Measurements from ENCODE around the gene XRCC6. TPM values are rescaled to one million over a fixed set of nuclear protein-coding genes. Genes with fewer than 3 reads are reported as not detected.

Gene XRCC6
- polyA plus RNA-seq, 3 donors: 58.6 to 286 (median 267) TPM

DNA sequence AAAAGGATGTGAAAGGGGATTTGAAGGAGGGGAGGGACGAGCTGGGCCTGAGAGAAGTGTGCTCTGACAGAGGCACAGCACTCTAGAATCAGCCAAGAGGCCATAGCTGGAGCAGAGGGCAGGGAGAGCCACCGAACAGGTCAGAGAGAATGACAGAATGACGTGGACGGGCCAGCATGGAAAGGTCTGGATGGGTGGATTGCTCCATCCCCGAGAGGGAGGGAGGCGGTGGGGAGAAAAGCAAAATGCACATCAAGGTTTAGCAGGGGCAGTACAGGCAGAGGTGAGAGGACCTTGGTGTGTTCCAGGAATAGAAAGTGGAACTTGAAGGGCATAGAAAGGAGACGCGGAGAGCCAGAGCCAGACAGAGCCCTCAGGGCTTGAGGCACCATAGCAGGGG is 38.4 kb upstream of the XRCC6 start:
- Mint-ChIP-seq H3K27ac (peak overlapping the region in 2 of 7 donors; percentile 43 to 70), H3K27me3 (ENCODE audit: low read depth in 3 of 3) (peaks cover 0 to 3% (median 0%) of the 10 kb centered on the region in 3 donors), H3K4me3 (no peak overlapping the region), H3K36me3 (peaks cover 51 to 76% of the 10 kb centered on the region in 2 donors), H3K9me3 (peaks cover 0 to 1% (median 0%) of the 10 kb centered on the region in 7 donors), H3K4me1 (peaks cover 9% of the 10 kb centered on the region)
- WGBS (ENCODE audit: insufficient coverage): 65% methylated on average over 8 of the region's 8 CpGs
- Histone ChIP-seq H3K4me2 (replicated peaks; ENCODE audit: extremely low read depth, low read length, poor library complexity, severe bottlenecking) (no peak overlapping the region), H3K27me3 (ENCODE audit: control insufficient read depth in 2 of 2, insufficient read depth in 2 of 2, low read length in 2 of 2) (no peaks in the 10 kb centered on the region), H4K20me1 (ENCODE audit: insufficient read depth, low read length) (no peaks in the 10 kb centered on the region), H3K4me1 (ENCODE audit: control insufficient read depth in 1 of 2, insufficient read depth in 2 of 2, low read length in 2 of 2) (no peaks in the 10 kb centered on the region), H3K9ac (ENCODE audit: insufficient read depth, low read length, poor library complexity, severe bottlenecking) (no peak overlapping the region), H3K9me3 (replicated peaks in 1 of 2; ENCODE audit: control insufficient read depth in 1 of 2, insufficient read depth in 1 of 2, low read length in 2 of 2) (no peaks in the 10 kb centered on the region), H3K27ac (ENCODE audit: low read depth in 1 of 2, low read length in 2 of 2) (no peak overlapping the region), H3K4me3 (replicated peaks in 1 of 3; ENCODE audit: low read depth in 2 of 3, low read length in 3 of 3) (no peak overlapping the region), H2AFZ (ENCODE audit: insufficient read depth, low read depth, low read length, poor library complexity, severe bottlenecking) (no peak overlapping the region), H3K36me3 (replicated peaks in 1 of 2; ENCODE audit: control insufficient read depth in 1 of 2, insufficient read depth in 2 of 2, low read length in 2 of 2) (peaks cover 47 to 68% of the 10 kb centered on the region in 2 donors), H3K79me2 (ENCODE audit: insufficient read depth, low read length) (no peaks in the 10 kb centered on the region)
- intact Hi-C loops (cut with micrococcal nuclease): no loop called here
- DNase-seq: no peak
- TF ChIP-seq, protein P1, sequence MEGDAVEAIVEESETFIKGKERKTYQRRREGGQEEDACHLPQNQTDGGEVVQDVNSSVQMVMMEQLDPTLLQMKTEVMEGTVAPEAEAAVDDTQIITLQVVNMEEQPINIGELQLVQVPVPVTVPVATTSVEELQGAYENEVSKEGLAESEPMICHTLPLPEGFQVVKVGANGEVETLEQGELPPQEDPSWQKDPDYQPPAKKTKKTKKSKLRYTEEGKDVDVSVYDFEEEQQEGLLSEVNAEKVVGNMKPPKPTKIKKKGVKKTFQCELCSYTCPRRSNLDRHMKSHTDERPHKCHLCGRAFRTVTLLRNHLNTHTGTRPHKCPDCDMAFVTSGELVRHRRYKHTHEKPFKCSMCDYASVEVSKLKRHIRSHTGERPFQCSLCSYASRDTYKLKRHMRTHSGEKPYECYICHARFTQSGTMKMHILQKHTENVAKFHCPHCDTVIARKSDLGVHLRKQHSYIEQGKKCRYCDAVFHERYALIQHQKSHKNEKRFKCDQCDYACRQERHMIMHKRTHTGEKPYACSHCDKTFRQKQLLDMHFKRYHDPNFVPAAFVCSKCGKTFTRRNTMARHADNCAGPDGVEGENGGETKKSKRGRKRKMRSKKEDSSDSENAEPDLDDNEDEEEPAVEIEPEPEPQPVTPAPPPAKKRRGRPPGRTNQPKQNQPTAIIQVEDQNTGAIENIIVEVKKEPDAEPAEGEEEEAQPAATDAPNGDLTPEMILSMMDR (IDR thresholded peaks at IDR 0.05): no peak

DNA sequence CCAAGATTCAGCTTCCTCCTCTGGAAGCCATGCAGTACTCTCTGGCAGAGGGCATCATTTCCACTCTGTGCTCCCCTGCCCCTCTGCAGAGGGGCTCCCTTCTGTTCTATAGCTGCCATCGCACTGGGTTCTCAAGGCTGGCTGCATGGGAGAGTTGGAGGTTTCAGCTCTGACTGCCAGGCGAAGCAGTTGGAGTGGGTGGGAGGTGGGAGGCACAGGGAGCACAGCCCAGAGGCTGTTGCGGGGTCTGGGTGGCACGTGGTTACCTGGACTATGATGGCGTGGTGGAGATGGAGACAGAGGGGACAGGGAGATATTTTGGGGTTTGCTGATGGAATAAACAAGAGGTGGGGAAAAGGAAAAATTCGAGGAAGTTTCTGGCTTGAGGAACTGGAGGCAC is 36.2 kb upstream of the XRCC6 start:
- DNase-seq: no peak
- Mint-ChIP-seq H3K27me3 (ENCODE audit: low read depth in 3 of 3) (peaks cover 0 to 6% (median 0%) of the 10 kb centered on the region in 3 donors), H3K27ac (peak overlapping the region in 1 of 7 donors; percentile 2), H3K4me1 (peaks cover 19% of the 10 kb centered on the region), H3K9me3 (no peaks in the 10 kb centered on the region), H3K36me3 (peaks cover 36 to 54% of the 10 kb centered on the region in 2 donors), H3K4me3 (no peak overlapping the region)
- Histone ChIP-seq H3K4me1 (ENCODE audit: control insufficient read depth in 1 of 2, insufficient read depth in 2 of 2, low read length in 2 of 2) (peaks cover 11 to 13% of the 10 kb centered on the region in 2 donors), H3K27ac (ENCODE audit: low read depth in 1 of 2, low read length in 2 of 2) (no peak overlapping the region), H3K36me3 (replicated peaks in 1 of 2; ENCODE audit: control insufficient read depth in 1 of 2, insufficient read depth in 2 of 2, low read length in 2 of 2) (peaks cover 26 to 46% of the 10 kb centered on the region in 2 donors), H3K4me3 (replicated peaks in 1 of 3; ENCODE audit: low read depth in 2 of 3, low read length in 3 of 3) (no peak overlapping the region), H3K4me2 (replicated peaks; ENCODE audit: extremely low read depth, low read length, poor library complexity, severe bottlenecking) (no peak overlapping the region), H2AFZ (ENCODE audit: insufficient read depth, low read depth, low read length, poor library complexity, severe bottlenecking) (no peak overlapping the region), H3K9ac (ENCODE audit: insufficient read depth, low read length, poor library complexity, severe bottlenecking) (no peak overlapping the region), H4K20me1 (ENCODE audit: insufficient read depth, low read length) (no peaks in the 10 kb centered on the region), H3K27me3 (ENCODE audit: control insufficient read depth in 2 of 2, insufficient read depth in 2 of 2, low read length in 2 of 2) (no peaks in the 10 kb centered on the region), H3K79me2 (ENCODE audit: insufficient read depth, low read length) (peaks cover 15% of the 10 kb centered on the region), H3K9me3 (replicated peaks in 1 of 2; ENCODE audit: control insufficient read depth in 1 of 2, insufficient read depth in 1 of 2, low read length in 2 of 2) (no peaks in the 10 kb centered on the region)
- 100% methylated on average over 6 of the region's 6 CpGs for WGBS (ENCODE audit: insufficient coverage)
- intact Hi-C loops (cut with micrococcal nuclease): no loop called here
- TF ChIP-seq, protein P1 (IDR thresholded peaks at IDR 0.05): no peak
